ENCODE data around the gene MYO3A. TPM values are rescaled to one million over a fixed set of nuclear protein-coding genes. Genes with fewer than 3 reads are reported as not detected.

Gene MYO3A
- polyA plus RNA-seq, 3 donors, result 0.03 to 0.53 TPM; not detected in 1

DNA sequence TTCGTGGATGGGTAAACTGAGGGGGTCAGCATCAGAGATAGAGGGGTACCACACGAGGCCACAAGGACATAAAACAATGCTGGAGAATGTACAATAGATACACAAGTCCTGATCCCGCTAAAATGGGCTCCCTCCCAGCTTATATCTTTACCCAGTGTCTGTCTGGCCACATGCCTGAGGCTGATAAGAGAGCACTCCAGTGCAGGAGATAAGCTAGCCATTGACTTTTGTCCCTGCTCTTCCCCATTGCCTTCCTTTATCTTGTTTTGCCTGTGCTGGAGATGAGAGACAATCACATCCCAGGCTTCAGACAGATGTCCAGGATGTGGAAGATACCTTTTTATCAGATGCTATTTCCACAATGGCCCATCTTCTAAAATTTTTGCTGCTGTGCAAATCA lies 288.5 kb downstream of the MYO3A start:
- 12 to 39% (median 33%) methylated on average over 3 of the region's 3 CpGs for WGBS, 3 donors
- H3K27ac ChIP-seq (ENCODE audit: low read depth, low read length), result no peak overlapping the region

GRCh38 chr10:26225322-26225721 lies 291.3 kb downstream of the MYO3A start:
- no peak overlapping the region for H3K27ac ChIP-seq (ENCODE audit: low read depth, low read length)
- WGBS, 3 donors, result 35 to 76% (median 69%) methylated on average over 4 of the region's 4 CpGs

GRCh38 chr10:26227786-26228185 lies 293.8 kb downstream of the MYO3A start:
- 79 to 85% (median 80%) methylated on average over 5 of the region's 5 CpGs for WGBS, 3 donors
- H3K27ac ChIP-seq (ENCODE audit: low read depth, low read length), result no peak overlapping the region

DNA sequence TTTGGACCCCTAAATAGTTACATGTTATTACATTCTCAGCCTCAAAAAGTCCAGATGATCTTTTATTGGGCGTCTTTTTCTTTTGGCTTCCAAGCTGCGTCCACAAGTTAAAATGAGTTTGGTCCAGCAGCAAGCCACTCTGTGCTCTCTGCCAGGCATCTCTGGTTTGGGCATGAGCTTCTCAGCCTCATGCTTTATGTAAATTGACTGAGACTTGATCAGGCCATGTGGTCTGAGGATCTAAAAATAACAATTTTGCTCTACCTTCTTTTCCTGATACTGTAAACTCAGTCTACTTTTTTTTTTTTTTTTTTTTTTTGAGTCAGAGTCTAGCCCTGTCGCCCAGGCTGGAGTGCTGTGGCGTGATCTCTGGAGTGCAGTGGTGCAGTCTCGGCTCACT lies 298.1 kb downstream of the MYO3A start:
- WGBS, 3 donors, result 81 to 90% (median 89%) methylated on average over 5 of the region's 5 CpGs

DNA sequence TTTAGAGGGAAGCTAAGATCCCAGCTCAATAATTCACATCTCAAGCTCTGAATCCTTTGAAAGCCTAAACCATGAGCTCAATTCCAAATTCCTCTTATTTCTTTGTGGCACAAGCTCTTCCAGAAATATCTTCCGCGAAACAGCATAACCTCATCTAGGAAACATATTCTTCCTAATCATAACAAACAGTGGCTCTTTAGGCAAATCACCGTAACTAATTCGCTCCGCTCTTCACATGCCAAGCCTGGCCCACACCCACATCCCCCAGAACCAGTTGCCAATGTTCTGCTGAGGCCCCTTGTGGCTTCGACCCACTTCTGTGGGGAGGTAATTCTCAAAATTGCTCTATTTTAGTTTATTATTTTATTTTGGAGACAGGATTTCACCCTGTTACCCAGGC lies 301.7 kb downstream of the MYO3A start:
- 82 to 94% (median 92%) methylated on average over 6 of the region's 6 CpGs for WGBS, 3 donors
- H3K27ac ChIP-seq (ENCODE audit: low read depth, low read length), result no peak overlapping the region

More for the DNA sequence above, 298.1 kb downstream of the MYO3A start:
- no peak overlapping the region for H3K27ac ChIP-seq (ENCODE audit: low read depth, low read length)

GRCh38 chr10:26238378-26238777 lies 304.3 kb downstream of the MYO3A start:
- 40 to 64% (median 43%) methylated on average over 2 of the region's 2 CpGs for WGBS, 3 donors
- H3K27ac ChIP-seq (ENCODE audit: low read depth, low read length), result no peak overlapping the region

- no peak overlapping the region for H3K27ac ChIP-seq (ENCODE audit: low read depth, low read length)
- 16 to 31% (median 25%) methylated on average over 5 of the region's 5 CpGs for WGBS, 3 donors
Measured at GRCh38 chr10:26242706-26243350, 308.8 kb downstream of the MYO3A start.

GRCh38 chr10:26243351-26243720 lies 309.3 kb downstream of the MYO3A start:
- H3K27ac ChIP-seq (ENCODE audit: low read depth, low read length), result no peak overlapping the region
- WGBS, 3 donors, result 55 to 73% (median 56%) methylated on average over 5 of the region's 5 CpGs

DNA sequence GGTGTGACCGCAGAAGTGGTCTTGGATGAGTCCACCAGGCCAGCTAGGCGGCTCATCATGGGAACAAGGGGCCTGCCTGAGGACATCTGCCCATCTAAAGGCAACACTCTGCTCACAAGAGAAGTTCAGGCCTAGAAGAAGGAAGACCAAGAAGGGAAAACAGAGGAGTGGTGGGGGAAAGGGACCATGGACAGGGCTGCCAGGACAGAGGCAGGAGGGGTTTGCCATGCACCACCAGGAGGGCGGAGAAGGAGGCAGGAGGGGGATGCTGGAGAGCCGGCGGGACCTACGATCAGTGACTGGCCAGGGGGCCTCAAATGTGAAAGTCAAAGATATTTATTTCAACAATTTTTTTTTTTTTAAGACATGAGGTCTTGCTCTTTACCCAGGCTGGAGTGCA lies 315.7 kb downstream of the MYO3A start:
- 65 to 90% (median 81%) methylated on average over 6 of the region's 6 CpGs for WGBS, 3 donors
- H3K27ac ChIP-seq (ENCODE audit: low read depth, low read length), result no peak overlapping the region

DNA sequence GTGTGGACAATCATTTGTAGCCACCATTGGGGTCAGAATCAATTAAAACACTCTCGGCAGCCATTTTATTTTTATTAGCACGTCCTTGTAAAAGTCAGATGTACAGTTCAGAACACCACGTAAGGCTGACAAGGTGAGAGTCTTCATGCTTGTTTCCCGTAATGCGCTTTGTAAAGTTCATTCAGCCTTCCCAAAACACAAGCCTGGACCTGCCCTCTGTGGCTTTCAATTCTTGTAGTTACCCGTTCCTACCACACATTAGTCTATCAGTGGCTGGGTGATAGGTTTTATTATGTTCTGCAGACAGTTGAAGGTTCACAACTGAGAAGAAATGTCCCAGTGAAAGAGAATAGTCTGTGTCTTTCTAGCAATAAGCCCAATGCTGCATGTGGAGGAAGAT lies 317.9 kb downstream of the MYO3A start:
- H3K27ac ChIP-seq (ENCODE audit: low read depth, low read length), result no peak overlapping the region
- WGBS, 3 donors, result 85 to 91% (median 87%) methylated on average over 6 of the region's 6 CpGs

DNA sequence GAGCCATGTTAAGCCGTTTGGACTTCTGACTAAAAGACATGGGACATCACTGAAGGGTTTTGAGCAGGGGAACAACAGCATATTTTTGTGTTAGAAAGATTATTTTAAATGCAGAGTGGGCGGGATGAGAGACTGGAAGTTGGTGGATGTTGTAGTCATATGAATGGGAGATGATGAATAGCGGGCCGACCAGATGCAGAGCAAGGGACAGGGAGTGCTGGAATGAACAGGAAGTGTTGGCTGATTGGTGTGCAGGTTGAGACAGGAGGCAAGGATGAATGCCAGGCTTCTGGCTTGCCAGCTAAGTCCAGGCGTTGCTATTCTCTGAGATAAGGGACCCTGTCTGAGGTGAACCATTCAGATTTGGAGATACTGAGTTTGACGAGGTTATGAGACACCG lies 320.6 kb downstream of the MYO3A start:
- WGBS, 3 donors, result 64 to 85% (median 74%) methylated on average over 7 of the region's 7 CpGs
- no peak overlapping the region for H3K27ac ChIP-seq (ENCODE audit: low read depth, low read length)

- H3K27ac ChIP-seq (ENCODE audit: low read depth, low read length), result no peak overlapping the region
- 53 to 62% (median 55%) methylated on average over 1 of the region's 1 CpG for WGBS, 3 donors
Measured at GRCh38 chr10:26259341-26259740, 325.3 kb downstream of the MYO3A start.

All from adipose tissue (tissue), 3 donors.